ENCODE measurements around the gene CTDSP1.
A peak's percentile ranks its signal among the peaks of the same experiment; 100 is the strongest.

Gene CTDSP1

GRCh38 chr2:218399391-218400166, at the start of gene CTDSP1:
CTDSP1 (plus strand) TSS chr2:218399868; CDS start chr2:218400091, 223 bp downstream.
- peak; percentile 90 for DNase-seq (ENCODE audit: low spot score)

- no peak for DNase-seq (ENCODE audit: low spot score)
Measured at GRCh38 chr2:218354045-218354444, 45.6 kb upstream of the CTDSP1 start.

- no peak for DNase-seq (ENCODE audit: low spot score)
Measured at GRCh38 chr2:218354850-218355443, 44.7 kb upstream of the CTDSP1 start.

GRCh38 chr2:218357236-218358177, 42.2 kb upstream of the CTDSP1 start:
- no peak for DNase-seq (ENCODE audit: low spot score)

GRCh38 chr2:218360453-218360852, 39.2 kb upstream of the CTDSP1 start:
- no peak for DNase-seq (ENCODE audit: low spot score)

- no peak for DNase-seq (ENCODE audit: low spot score)
Measured at GRCh38 chr2:218362606-218363005, 37.1 kb upstream of the CTDSP1 start.

GRCh38 chr2:218363736-218364135, 35.9 kb upstream of the CTDSP1 start:
- no peak for DNase-seq (ENCODE audit: low spot score)

GRCh38 chr2:218364196-218364595, 35.5 kb upstream of the CTDSP1 start:
- no peak for DNase-seq (ENCODE audit: low spot score)

- DNase-seq (ENCODE audit: low spot score) = no peak
Measured at GRCh38 chr2:218366621-218367414, 32.9 kb upstream of the CTDSP1 start.

- peak; percentile 56 for DNase-seq (ENCODE audit: low spot score)
Measured at GRCh38 chr2:218367415-218368149, 32.1 kb upstream of the CTDSP1 start.

GRCh38 chr2:218368150-218368528, 31.5 kb upstream of the CTDSP1 start:
- DNase-seq (ENCODE audit: low spot score) = no peak

- no peak for DNase-seq (ENCODE audit: low spot score)
Measured at GRCh38 chr2:218368621-218369153, 31.0 kb upstream of the CTDSP1 start.

- no peak for DNase-seq (ENCODE audit: low spot score)
Measured at GRCh38 chr2:218369330-218369729, 30.3 kb upstream of the CTDSP1 start.

- no peak for DNase-seq (ENCODE audit: low spot score)
Measured at GRCh38 chr2:218370410-218371063, 29.1 kb upstream of the CTDSP1 start.

GRCh38 chr2:218371983-218372350, 27.7 kb upstream of the CTDSP1 start:
- DNase-seq (ENCODE audit: low spot score) = no peak

GRCh38 chr2:218374795-218375194, 24.9 kb upstream of the CTDSP1 start:
- no peak for DNase-seq (ENCODE audit: low spot score)

GRCh38 chr2:218375212-218375611, 24.5 kb upstream of the CTDSP1 start:
- no peak for DNase-seq (ENCODE audit: low spot score)

- DNase-seq (ENCODE audit: low spot score) = no peak
Measured at GRCh38 chr2:218378053-218378452, 21.6 kb upstream of the CTDSP1 start.

- DNase-seq (ENCODE audit: low spot score) = no peak
Measured at GRCh38 chr2:218381916-218382366, 17.7 kb upstream of the CTDSP1 start, which contains the start of gene SLC11A1. SLC11A1 (plus strand) TSS chr2:218382273; CDS start chr2:218382369, 96 bp downstream.

- DNase-seq (ENCODE audit: low spot score) = no peak
Measured at GRCh38 chr2:218382785-218383184, 16.9 kb upstream of the CTDSP1 start.
